ENCODE measurements around the gene ERG28. TPM values are rescaled to one million over a fixed set of nuclear protein-coding genes. Genes with fewer than 3 reads are reported as not detected.

The ERG28 gene
- total RNA-seq, 1 experiment from 2014 or later = 29.1 TPM

DNA sequence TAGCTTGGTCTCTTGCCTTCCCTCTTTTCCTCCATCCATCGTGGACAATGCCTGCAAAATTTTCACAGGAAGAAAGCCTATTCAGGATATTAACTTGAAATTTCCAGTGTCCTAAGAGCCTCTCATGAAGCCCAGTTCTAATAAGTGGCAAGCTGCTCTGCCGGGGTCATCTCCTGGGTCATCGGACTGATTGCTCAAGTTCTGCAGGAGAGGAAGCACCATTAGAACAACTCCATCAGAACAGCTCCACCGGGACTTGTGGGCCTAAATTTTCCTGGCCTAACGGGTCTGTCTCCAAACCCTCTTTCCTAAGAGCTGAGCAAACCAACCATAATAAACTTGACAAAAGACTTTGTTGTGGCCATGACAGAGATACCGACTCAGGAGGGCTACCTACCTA, 13.9 kb downstream of the ERG28 start:
- no peak for DNase-seq
- no peaks in the 10 kb centered on the region for H4K20me1 ChIP-seq (ENCODE audit: control insufficient read depth, insufficient read depth, insufficient read length)
- no peak overlapping the region for H2AK5ac ChIP-seq (ENCODE audit: insufficient read length, low read length)
- no peaks in the 10 kb centered on the region for H3K4me1 ChIP-seq (ENCODE audit: insufficient read depth, low read length)
- no peak overlapping the region for H2AFZ ChIP-seq (ENCODE audit: low read length)
- H3K23me2 ChIP-seq (ENCODE audit: insufficient read length, low read depth, low read length, poor library complexity, severe bottlenecking) = no peaks in the 10 kb centered on the region
- WGBS (ENCODE audit: extremely low coverage, insufficient read length, low lambda C conversion rate) = no CpG with 5 or more reads among the region's 6 CpGs
- no peak overlapping the region for H3K18ac ChIP-seq (ENCODE audit: insufficient read length, low read depth, low read length)
- Mint-ChIP-seq H3K36me3 (ENCODE audit: insufficient read depth in 1 of 3, low read depth in 3 of 3) (peaks cover 18 to 39% (median 27%) of the 10 kb centered on the region in 3 experiments), H3K27me3 (ENCODE audit: low read depth) (no peaks in the 10 kb centered on the region), H3K27ac (no peak overlapping the region), H3K4me3 (no peak overlapping the region), H3K4me1 (no peaks in the 10 kb centered on the region), H3K9me3 (no peaks in the 10 kb centered on the region)
- TF ChIP-seq, protein P1, sequence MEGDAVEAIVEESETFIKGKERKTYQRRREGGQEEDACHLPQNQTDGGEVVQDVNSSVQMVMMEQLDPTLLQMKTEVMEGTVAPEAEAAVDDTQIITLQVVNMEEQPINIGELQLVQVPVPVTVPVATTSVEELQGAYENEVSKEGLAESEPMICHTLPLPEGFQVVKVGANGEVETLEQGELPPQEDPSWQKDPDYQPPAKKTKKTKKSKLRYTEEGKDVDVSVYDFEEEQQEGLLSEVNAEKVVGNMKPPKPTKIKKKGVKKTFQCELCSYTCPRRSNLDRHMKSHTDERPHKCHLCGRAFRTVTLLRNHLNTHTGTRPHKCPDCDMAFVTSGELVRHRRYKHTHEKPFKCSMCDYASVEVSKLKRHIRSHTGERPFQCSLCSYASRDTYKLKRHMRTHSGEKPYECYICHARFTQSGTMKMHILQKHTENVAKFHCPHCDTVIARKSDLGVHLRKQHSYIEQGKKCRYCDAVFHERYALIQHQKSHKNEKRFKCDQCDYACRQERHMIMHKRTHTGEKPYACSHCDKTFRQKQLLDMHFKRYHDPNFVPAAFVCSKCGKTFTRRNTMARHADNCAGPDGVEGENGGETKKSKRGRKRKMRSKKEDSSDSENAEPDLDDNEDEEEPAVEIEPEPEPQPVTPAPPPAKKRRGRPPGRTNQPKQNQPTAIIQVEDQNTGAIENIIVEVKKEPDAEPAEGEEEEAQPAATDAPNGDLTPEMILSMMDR (conservative IDR thresholded peaks at IDR 0.05) = no peak
- no peak overlapping the region for H2BK120ac ChIP-seq (ENCODE audit: low read depth, low read length, poor library complexity, severe bottlenecking)
- no peak overlapping the region for H3K56ac ChIP-seq (ENCODE audit: insufficient read length, low read depth, low read length)
- H3K4ac ChIP-seq (ENCODE audit: low read depth, low read length) = no peak overlapping the region
- H3K23ac ChIP-seq (ENCODE audit: insufficient read length, low read depth, low read length) = no peak overlapping the region
- no peak overlapping the region for H4K8ac ChIP-seq (replicated peaks; ENCODE audit: insufficient read length, low read depth, low read length)
- no peak overlapping the region for H3K4me2 ChIP-seq (ENCODE audit: insufficient read depth, insufficient read length, low read length)
- H3T11ph ChIP-seq (ENCODE audit: low read length) = no peak overlapping the region
- no peak overlapping the region for H2BK15ac ChIP-seq (ENCODE audit: low read depth, low read length)
- no peaks in the 10 kb centered on the region for H3K79me1 ChIP-seq (ENCODE audit: insufficient read depth, low read depth, low read length, poor library complexity, severe bottlenecking)
- H2BK20ac ChIP-seq (ENCODE audit: low read depth, low read length, poor library complexity, severe bottlenecking) = no peak overlapping the region
- H4K91ac ChIP-seq (ENCODE audit: insufficient read length, low read depth, low read length) = no peak overlapping the region
- no peak overlapping the region for H4K5ac ChIP-seq (ENCODE audit: insufficient read length, low read depth, low read length)
- no peaks in the 10 kb centered on the region for H3K79me2 ChIP-seq (ENCODE audit: insufficient read depth, low read length)
- H2BK5ac ChIP-seq (ENCODE audit: insufficient read length, low read length) = no peak overlapping the region
- H3K27ac ChIP-seq (ENCODE audit: insufficient read length, low read depth, low read length) = no peak overlapping the region
- no peak overlapping the region for H3K14ac ChIP-seq (ENCODE audit: insufficient read depth, low read length)
- H2BK12ac ChIP-seq (ENCODE audit: insufficient read length, low read depth, low read length) = no peak overlapping the region
- H3K9me3 ChIP-seq (ENCODE audit: control insufficient read depth, low read depth, low read length) = no peaks in the 10 kb centered on the region
- H3K9ac ChIP-seq (ENCODE audit: extremely low read depth, insufficient read length, low read length) = no peak overlapping the region
- no peaks in the 10 kb centered on the region for H3K27me3 ChIP-seq (ENCODE audit: insufficient read depth, low read length)
